Inflammatory macrophage treated with lipopolysaccharide for 4 hours (primary cell): ENCODE measurements around the gene CNTN5.
"Not testable (repeated sequence)": the region's sequence is repeated elsewhere in the genome, so short reads cannot be mapped to it uniquely, and the experiment has no call there.

Source experiments
- DNase-seq: peaks from one replicate; pipeline ENCODE4 v3.0.0-alpha.2; 2020

CNTN5 gene

GRCh38 chr11:100257238-100257803, 1236.6 kb downstream of the CNTN5 start:
- DNase-seq, result not testable (repeated sequence)

- DNase-seq, result no peak
Observed at GRCh38 chr11:100269516-100269915, 1248.8 kb downstream of the CNTN5 start.

- no peak for DNase-seq
Observed at GRCh38 chr11:100273066-100273815, 1252.5 kb downstream of the CNTN5 start.

- not testable (repeated sequence) for DNase-seq
Observed at GRCh38 chr11:100274466-100274865, 1253.7 kb downstream of the CNTN5 start.

- DNase-seq, result no peak
Observed at GRCh38 chr11:100294748-100295147, 1274.0 kb downstream of the CNTN5 start.

- no peak for DNase-seq
Observed at GRCh38 chr11:100296051-100296679, 1275.4 kb downstream of the CNTN5 start.

- no peak for DNase-seq
Observed at GRCh38 chr11:100297516-100297915, 1276.8 kb downstream of the CNTN5 start.

- DNase-seq, result no peak
Observed at GRCh38 chr11:100302824-100303223, 1282.1 kb downstream of the CNTN5 start.

GRCh38 chr11:100303897-100304296, 1283.1 kb downstream of the CNTN5 start:
- no peak for DNase-seq

- no peak for DNase-seq
Observed at GRCh38 chr11:100308202-100308601, 1287.5 kb downstream of the CNTN5 start.

- no peak for DNase-seq
Observed at GRCh38 chr11:100315946-100316345, 1295.2 kb downstream of the CNTN5 start.

GRCh38 chr11:100316952-100317351, 1296.2 kb downstream of the CNTN5 start:
- DNase-seq, result no peak

GRCh38 chr11:100319691-100320090, 1298.9 kb downstream of the CNTN5 start:
- DNase-seq, result no peak

GRCh38 chr11:100328626-100329340, 1308.0 kb downstream of the CNTN5 start:
- DNase-seq, result no peak

- DNase-seq, result no peak
Observed at GRCh38 chr11:100329352-100329751, 1308.6 kb downstream of the CNTN5 start.

GRCh38 chr11:100336873-100337272, 1316.1 kb downstream of the CNTN5 start:
- DNase-seq, result no peak

- no peak for DNase-seq
Observed at GRCh38 chr11:100338144-100338840, 1317.5 kb downstream of the CNTN5 start.

GRCh38 chr11:100340466-100341319, 1319.9 kb downstream of the CNTN5 start:
- DNase-seq, result no peak

- no peak for DNase-seq
Observed at GRCh38 chr11:100353083-100353482, 1332.3 kb downstream of the CNTN5 start.

- DNase-seq, result no peak
Observed at GRCh38 chr11:100354736-100355135, 1334.0 kb downstream of the CNTN5 start.

- DNase-seq, result no peak
Observed at GRCh38 chr11:100356035-100356434, 1335.3 kb downstream of the CNTN5 start.

- DNase-seq, result no peak
Observed at GRCh38 chr11:100359281-100359680, 1338.5 kb downstream of the CNTN5 start.
